HEK293 (cell line): ENCODE data around the gene TRAF3.

Source experiments
- CTCF ChIA-PET: fragments of 350-600 bp; formaldehyde crosslinking; extraction: SDS; loops from one replicate; lab custom pipeline; 2021; ENCODE audit warnings: antibody characterized with exemption; lab: Yijun Ruan, JAX
- POLR2A ChIA-PET: fragments of 300-600 bp; formaldehyde crosslinking; extraction: SDS; loops from one replicate; lab custom pipeline; 2020; ENCODE audit warnings: antibody characterized with exemption, inconsistent platforms; lab: Yijun Ruan, JAX
- H3K27ac ChIP-seq: fragments of 200-500 bp; sonication (Bioruptor generic); 2 replicates; pipeline ENCODE4 v1.5.1; 2014; ENCODE audit warnings: low read depth, low read length, control low read depth, inconsistent platforms; ENCODE audit errors: extremely low read depth
- H3K36me3 ChIP-seq, 2 experiments: fragments of 200-500 bp in 1 of 2; sonication (Bioruptor generic) in 1 of 2; 1 replicate in 1 of 2; 2 replicates in 1 of 2; pipeline ENCODE4 v1.5.1; 2014 to 2017; ENCODE audit warnings: inconsistent platforms in 2 of 2, low read length in 2 of 2; ENCODE audit not compliant: control insufficient read depth in 2 of 2, insufficient read depth in 1 of 2
- H3K4me1 ChIP-seq: fragments of 200-500 bp; sonication (Bioruptor generic); 2 replicates; pipeline ENCODE4 v1.5.1; 2014; ENCODE audit warnings: mild to moderate bottlenecking, low read length, inconsistent platforms; ENCODE audit not compliant: control insufficient read depth, insufficient read depth
- H3K4me3 ChIP-seq: 2 replicates; pipeline ENCODE4 v1.5.1; 2011; ENCODE audit warnings: low read depth, mild to moderate bottlenecking, control low read depth, low read length, moderate library complexity
- H3K9me3 ChIP-seq: fragments of 200-500 bp; sonication (Bioruptor generic); 2 replicates; pipeline ENCODE4 v1.5.1; 2014; ENCODE audit warnings: low read depth, low read length, inconsistent platforms; ENCODE audit not compliant: control insufficient read depth, insufficient read depth
- HOXA7 ChIP-seq: sonication (generic); formaldehyde crosslinking; IDR thresholded peaks from 2 replicates; pipeline ENCODE4 v1.8.1; 2022; ENCODE audit warnings: missing genetic modification reagents, borderline replicate concordance
- KLF1 ChIP-seq: fragments of 450-650 bp; formaldehyde crosslinking; IDR thresholded peaks from 2 replicates; pipeline ENCODE4 v1.5.1; 2016; ENCODE audit warnings: missing biosample characterization, missing genetic modification characterization
- KLF16 ChIP-seq: fragments of 450-650 bp; formaldehyde crosslinking; IDR thresholded peaks from 2 replicates; pipeline ENCODE4 v1.5.1; 2017; ENCODE audit warnings: missing biosample characterization, missing genetic modification characterization
- PATZ1 ChIP-seq: fragments of 450-650 bp; formaldehyde crosslinking; IDR thresholded peaks from 2 replicates; pipeline ENCODE4 v1.5.1; 2016; ENCODE audit warnings: missing biosample characterization, missing genetic modification characterization
- PRDM10 ChIP-seq: fragments of 450-650 bp; formaldehyde crosslinking; IDR thresholded peaks from 2 replicates; pipeline ENCODE4 v1.5.1; 2016; ENCODE audit warnings: missing biosample characterization, missing genetic modification characterization
- SP2 ChIP-seq: fragments of 450-650 bp; formaldehyde crosslinking; IDR thresholded peaks from 2 replicates; pipeline ENCODE4 v1.5.1; 2016; ENCODE audit warnings: missing biosample characterization, missing genetic modification characterization
- TRIM28 ChIP-seq: IDR thresholded peaks from 2 replicates; pipeline ENCODE4 v1.6.1; 2011; ENCODE audit warnings: low read length, control low read depth, borderline replicate concordance
- ZFP3 ChIP-seq: fragments of 450-650 bp; formaldehyde crosslinking; IDR thresholded peaks from 2 replicates; pipeline ENCODE4 v1.5.1; 2016; ENCODE audit warnings: low read depth, missing biosample characterization, missing genetic modification characterization
- ZFP37 ChIP-seq: fragments of 450-650 bp; formaldehyde crosslinking; IDR thresholded peaks from 2 replicates; pipeline ENCODE4 v1.5.1; 2016; ENCODE audit warnings: missing biosample characterization, missing genetic modification characterization
- ZNF169 ChIP-seq: fragments of 450-650 bp; formaldehyde crosslinking; IDR thresholded peaks from 2 replicates; pipeline ENCODE4 v1.5.1; 2016; ENCODE audit warnings: missing biosample characterization, missing genetic modification characterization
- ZNF2 ChIP-seq: fragments of 450-650 bp; formaldehyde crosslinking; IDR thresholded peaks from 2 replicates; pipeline ENCODE4 v1.5.1; 2016; ENCODE audit warnings: missing biosample characterization, missing genetic modification characterization
- ZNF214 ChIP-seq: fragments of 450-650 bp; formaldehyde crosslinking; IDR thresholded peaks from 2 replicates; pipeline ENCODE4 v1.5.1; 2017; ENCODE audit warnings: missing biosample characterization, mild to moderate bottlenecking, missing genetic modification characterization, borderline replicate concordance
- ZNF302 ChIP-seq: fragments of 450-650 bp; formaldehyde crosslinking; IDR thresholded peaks from 2 replicates; pipeline ENCODE4 v1.5.1; 2016; ENCODE audit warnings: missing biosample characterization, missing genetic modification characterization, low read depth
- ZNF544 ChIP-seq: fragments of 450-650 bp; formaldehyde crosslinking; IDR thresholded peaks from 2 replicates; pipeline ENCODE4 v1.5.0; 2017; ENCODE audit warnings: missing biosample characterization, missing genetic modification characterization
- ZNF555 ChIP-seq: fragments of 450-650 bp; formaldehyde crosslinking; conservative IDR thresholded peaks from 2 replicates; pipeline ENCODE4 v1.5.1; 2017; ENCODE audit warnings: missing biosample characterization, mild to moderate bottlenecking, missing genetic modification characterization, inconsistent platforms
- ZNF585B ChIP-seq: fragments of 450-650 bp; formaldehyde crosslinking; IDR thresholded peaks from 2 replicates; pipeline ENCODE4 v1.5.1; 2016; ENCODE audit warnings: missing biosample characterization, missing genetic modification characterization
- ZNF621 ChIP-seq: fragments of 450-650 bp; formaldehyde crosslinking; IDR thresholded peaks from 2 replicates; pipeline ENCODE4 v1.5.1; 2017; ENCODE audit warnings: missing biosample characterization, missing genetic modification characterization
- ZNF707 ChIP-seq: fragments of 450-650 bp; formaldehyde crosslinking; IDR thresholded peaks from 2 replicates; pipeline ENCODE4 v1.5.1; 2016; ENCODE audit warnings: missing biosample characterization, missing genetic modification characterization
- ZNF777 ChIP-seq: fragments of 450-650 bp; formaldehyde crosslinking; IDR thresholded peaks from 2 replicates; pipeline ENCODE4 v1.5.1; 2017; ENCODE audit warnings: missing biosample characterization, missing genetic modification characterization, borderline replicate concordance
- TF ChIP-seq, protein P1 (sequence below): fragments of 450-650 bp; IDR thresholded peaks from 2 replicates; pipeline ENCODE4 v1.5.1; 2018; ENCODE audit warnings: missing biosample characterization, missing genetic modification characterization
- TF ChIP-seq, protein P2 (sequence below): fragments of 450-650 bp; formaldehyde crosslinking; IDR thresholded peaks from 2 replicates; pipeline ENCODE4 v1.5.1; 2016; ENCODE audit warnings: missing biosample characterization, missing genetic modification characterization
- TF ChIP-seq, protein P3 (sequence below): fragments of 450-650 bp; formaldehyde crosslinking; IDR thresholded peaks from 2 replicates; pipeline ENCODE4 v1.5.1; 2016; ENCODE audit warnings: missing biosample characterization, missing genetic modification characterization
- TF ChIP-seq, protein P4 (sequence below): fragments of 450-650 bp; formaldehyde crosslinking; IDR thresholded peaks from 2 replicates; pipeline ENCODE4 v1.5.1; 2016; ENCODE audit warnings: missing biosample characterization, missing genetic modification characterization

TRAF3 gene

DNA sequence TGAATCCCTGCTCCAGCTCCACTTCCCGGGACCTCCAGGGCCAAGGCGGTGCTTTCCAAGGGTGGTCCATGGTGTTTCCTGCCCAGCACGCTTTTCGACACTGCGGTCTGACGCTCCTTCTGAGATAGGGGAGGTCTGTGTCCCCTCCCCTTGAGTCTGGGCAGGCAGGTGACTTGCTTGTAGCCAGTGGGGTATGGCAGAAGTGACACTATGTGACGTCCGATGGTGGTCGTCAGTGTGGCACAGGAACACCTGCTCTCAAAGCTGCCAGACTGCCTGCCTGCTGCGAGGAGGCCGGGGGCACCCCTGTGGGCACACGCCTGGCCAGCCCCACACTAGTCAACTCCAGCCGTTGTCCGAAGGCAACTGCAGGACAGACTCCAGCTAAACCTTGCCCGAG is 16.0 kb upstream of the TRAF3 start (continued):
- TF ChIP-seq, protein P1, sequence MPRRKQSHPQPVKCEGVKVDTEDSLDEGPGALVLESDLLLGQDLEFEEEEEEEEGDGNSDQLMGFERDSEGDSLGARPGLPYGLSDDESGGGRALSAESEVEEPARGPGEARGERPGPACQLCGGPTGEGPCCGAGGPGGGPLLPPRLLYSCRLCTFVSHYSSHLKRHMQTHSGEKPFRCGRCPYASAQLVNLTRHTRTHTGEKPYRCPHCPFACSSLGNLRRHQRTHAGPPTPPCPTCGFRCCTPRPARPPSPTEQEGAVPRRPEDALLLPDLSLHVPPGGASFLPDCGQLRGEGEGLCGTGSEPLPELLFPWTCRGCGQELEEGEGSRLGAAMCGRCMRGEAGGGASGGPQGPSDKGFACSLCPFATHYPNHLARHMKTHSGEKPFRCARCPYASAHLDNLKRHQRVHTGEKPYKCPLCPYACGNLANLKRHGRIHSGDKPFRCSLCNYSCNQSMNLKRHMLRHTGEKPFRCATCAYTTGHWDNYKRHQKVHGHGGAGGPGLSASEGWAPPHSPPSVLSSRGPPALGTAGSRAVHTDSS (tag by site-specific recombination): no peak
- no peak for TF ChIP-seq ZNF302 (tag by site-specific recombination)
- TF ChIP-seq PRDM10: no peak
- no peak for TF ChIP-seq ZNF621 (tag by site-specific recombination)
- no peak for TF ChIP-seq ZNF169 (tag by site-specific recombination)
- TF ChIP-seq HOXA7 (CRISPR knock-in tag): no peak
- TF ChIP-seq, protein P2, sequence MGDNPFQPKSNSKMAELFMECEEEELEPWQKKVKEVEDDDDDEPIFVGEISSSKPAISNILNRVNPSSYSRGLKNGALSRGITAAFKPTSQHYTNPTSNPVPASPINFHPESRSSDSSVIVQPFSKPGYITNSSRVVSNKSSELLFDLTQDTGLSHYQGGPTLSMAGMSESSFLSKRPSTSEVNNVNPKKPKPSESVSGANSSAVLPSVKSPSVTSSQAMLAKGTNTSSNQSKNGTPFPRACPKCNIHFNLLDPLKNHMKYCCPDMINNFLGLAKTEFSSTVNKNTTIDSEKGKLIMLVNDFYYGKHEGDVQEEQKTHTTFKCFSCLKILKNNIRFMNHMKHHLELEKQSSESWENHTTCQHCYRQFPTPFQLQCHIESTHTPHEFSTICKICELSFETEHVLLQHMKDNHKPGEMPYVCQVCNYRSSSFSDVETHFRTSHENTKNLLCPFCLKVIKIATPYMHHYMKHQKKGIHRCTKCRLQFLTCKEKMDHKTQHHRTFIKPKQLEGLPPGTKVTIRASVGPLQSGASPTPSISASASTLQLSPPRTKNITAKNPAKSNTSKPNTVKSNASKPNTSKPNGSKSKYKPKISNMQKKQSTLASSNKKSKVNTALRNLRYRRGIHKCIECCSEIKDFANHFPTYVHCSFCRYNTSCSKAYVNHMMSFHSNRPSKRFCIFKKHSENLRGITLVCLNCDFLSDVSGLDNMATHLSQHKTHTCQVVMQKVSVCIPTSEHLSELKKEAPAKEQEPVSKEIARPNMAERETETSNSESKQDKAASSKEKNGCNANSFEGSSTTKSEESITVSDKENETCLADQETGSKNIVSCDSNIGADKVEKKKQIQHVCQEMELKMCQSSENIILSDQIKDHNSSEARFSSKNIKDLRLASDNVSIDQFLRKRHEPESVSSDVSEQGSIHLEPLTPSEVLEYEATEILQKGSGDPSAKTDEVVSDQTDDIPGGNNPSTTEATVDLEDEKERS (tag by site-specific recombination): no peak
- no peak for TF ChIP-seq ZNF585B (tag by site-specific recombination)
- no peak for TF ChIP-seq TRIM28
- TF ChIP-seq, all 188 proteins: peak for 0

DNA sequence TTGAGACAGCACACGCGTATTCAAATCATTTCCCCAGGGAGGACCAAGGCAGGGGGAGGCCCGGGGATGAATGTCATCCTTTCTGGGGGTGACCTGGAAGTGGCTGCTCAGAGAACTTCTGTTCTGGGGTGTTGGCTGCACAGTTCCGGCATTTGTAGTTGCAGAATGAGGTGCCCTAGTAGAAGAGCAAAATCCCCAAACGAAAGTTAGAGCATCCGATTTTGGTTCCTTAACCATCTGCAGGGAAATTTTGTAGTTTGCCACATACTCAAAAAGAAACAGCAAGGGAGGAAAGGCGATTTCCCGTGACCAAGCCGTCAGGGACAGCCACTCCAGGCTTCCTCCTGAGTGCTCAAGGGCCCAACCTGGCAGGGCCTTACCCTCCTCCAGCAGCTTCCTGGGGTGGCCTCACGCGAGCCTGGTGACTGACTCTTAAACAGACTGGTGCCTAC is 13.0 kb upstream of the TRAF3 start:
- POLR2A ChIA-PET: no interaction called here
- Histone ChIP-seq H3K4me3 (no peak overlapping the region), H3K9me3 (no peaks in the 10 kb centered on the region), H3K4me1 (no peaks in the 10 kb centered on the region), H3K27ac (no peak overlapping the region), H3K36me3 (no peaks in the 10 kb centered on the region)
- CTCF ChIA-PET: no interaction called here
- TF ChIP-seq ZNF544: no peak
- TF ChIP-seq ZFP3 (tag by site-specific recombination): no peak
- no peak for TF ChIP-seq PATZ1 (tag by site-specific recombination)
- TF ChIP-seq ZNF707: no peak
- no peak for TF ChIP-seq ZFP37 (tag by site-specific recombination)
- TF ChIP-seq, protein P3, sequence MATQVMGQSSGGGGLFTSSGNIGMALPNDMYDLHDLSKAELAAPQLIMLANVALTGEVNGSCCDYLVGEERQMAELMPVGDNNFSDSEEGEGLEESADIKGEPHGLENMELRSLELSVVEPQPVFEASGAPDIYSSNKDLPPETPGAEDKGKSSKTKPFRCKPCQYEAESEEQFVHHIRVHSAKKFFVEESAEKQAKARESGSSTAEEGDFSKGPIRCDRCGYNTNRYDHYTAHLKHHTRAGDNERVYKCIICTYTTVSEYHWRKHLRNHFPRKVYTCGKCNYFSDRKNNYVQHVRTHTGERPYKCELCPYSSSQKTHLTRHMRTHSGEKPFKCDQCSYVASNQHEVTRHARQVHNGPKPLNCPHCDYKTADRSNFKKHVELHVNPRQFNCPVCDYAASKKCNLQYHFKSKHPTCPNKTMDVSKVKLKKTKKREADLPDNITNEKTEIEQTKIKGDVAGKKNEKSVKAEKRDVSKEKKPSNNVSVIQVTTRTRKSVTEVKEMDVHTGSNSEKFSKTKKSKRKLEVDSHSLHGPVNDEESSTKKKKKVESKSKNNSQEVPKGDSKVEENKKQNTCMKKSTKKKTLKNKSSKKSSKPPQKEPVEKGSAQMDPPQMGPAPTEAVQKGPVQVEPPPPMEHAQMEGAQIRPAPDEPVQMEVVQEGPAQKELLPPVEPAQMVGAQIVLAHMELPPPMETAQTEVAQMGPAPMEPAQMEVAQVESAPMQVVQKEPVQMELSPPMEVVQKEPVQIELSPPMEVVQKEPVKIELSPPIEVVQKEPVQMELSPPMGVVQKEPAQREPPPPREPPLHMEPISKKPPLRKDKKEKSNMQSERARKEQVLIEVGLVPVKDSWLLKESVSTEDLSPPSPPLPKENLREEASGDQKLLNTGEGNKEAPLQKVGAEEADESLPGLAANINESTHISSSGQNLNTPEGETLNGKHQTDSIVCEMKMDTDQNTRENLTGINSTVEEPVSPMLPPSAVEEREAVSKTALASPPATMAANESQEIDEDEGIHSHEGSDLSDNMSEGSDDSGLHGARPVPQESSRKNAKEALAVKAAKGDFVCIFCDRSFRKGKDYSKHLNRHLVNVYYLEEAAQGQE: no peak
- no peak for TF ChIP-seq KLF16 (tag by site-specific recombination)
- TF ChIP-seq, protein P4, sequence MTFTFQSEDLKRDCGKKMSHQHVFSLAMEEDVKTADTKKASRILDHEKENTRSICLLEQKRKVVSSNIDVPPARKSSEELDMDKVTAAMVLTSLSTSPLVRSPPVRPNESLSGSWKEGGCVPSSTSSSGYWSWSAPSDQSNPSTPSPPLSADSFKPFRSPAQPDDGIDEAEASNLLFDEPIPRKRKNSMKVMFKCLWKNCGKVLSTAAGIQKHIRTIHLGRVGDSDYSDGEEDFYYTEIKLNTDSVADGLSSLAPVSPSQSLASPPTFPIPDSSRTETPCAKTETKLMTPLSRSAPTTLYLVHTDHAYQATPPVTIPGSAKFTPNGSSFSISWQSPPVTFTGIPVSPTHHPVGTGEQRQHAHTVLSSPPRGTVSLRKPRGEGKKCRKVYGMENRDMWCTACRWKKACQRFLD (tag by site-specific recombination): no peak
- no peak for TF ChIP-seq ZNF2 (tag by site-specific recombination)
- TF ChIP-seq ZNF555: no peak
- TF ChIP-seq ZNF214 (tag by site-specific recombination): no peak
- TF ChIP-seq KLF1: no peak
- TF ChIP-seq SP2: no peak
- no peak for TF ChIP-seq ZNF777 (tag by site-specific recombination)
